PC-9 (cell line): ENCODE data around the gene FAM8A1.

Experiments used
- CTCF ChIP-seq: fragments of 200-600 bp; sonication (generic); conservative IDR thresholded peaks from 2 replicates; pipeline ENCODE4 v1.6.1; 2017; ENCODE audit warnings: mixed run types, antibody characterized with exemption, mild to moderate bottlenecking, moderate library complexity
- EZH2 ChIP-seq: fragments of 200-600 bp; sonication (generic); IDR thresholded peaks from 2 replicates; pipeline ENCODE4 v1.8.0; 2017; ENCODE audit warnings: antibody characterized with exemption, low read depth

- TF ChIP-seq CTCF, result no peak
- no peak for TF ChIP-seq EZH2
These were observed 30.5 kb downstream of the FAM8A1 start for GRCh38 chr6:17630511-17631073.
